Fibroblast of the aortic adventitia (primary cell): Measurements from ENCODE around the gene YAE1. TPM values are rescaled to one million over a fixed set of nuclear protein-coding genes. Genes with fewer than 3 reads are reported as not detected.

Experiments
- DNase-seq: peaks from one replicate; pipeline ENCODE4 v3.0.0-alpha.2; 2010; ENCODE audit warnings: low read depth
- H3K4me3 ChIP-seq: 2 replicates; pipeline ENCODE4 v1.5.1; 2011; ENCODE audit warnings: low read depth, mild to moderate bottlenecking, control low read depth, low read length, moderate library complexity
- CTCF ChIP-seq: IDR thresholded peaks from 2 replicates; pipeline ENCODE4 v1.5.1; 2011; ENCODE audit warnings: mild to moderate bottlenecking, low read length, control low read depth, inconsistent platforms; ENCODE audit not compliant: insufficient read depth
- total RNA-seq: library from RNA; depleted of rRNA; stranded (reverse); fragments of >200 nt; gene quantifications from 2 replicates; pipeline ENCODE4 v1.2.3, GENCODE V29; 2012; ENCODE audit warnings: low replicate concordance

YAE1 gene
- total RNA-seq, 1 donor = 41.9 TPM

GRCh38 chr7:39527951-39528350 lies 38.3 kb upstream of the YAE1 start:
- H3K4me3 ChIP-seq = no peak overlapping the region
- TF ChIP-seq CTCF = no peak
- peak; percentile 17 for DNase-seq

GRCh38 chr7:39528849-39529248 lies 37.4 kb upstream of the YAE1 start:
- H3K4me3 ChIP-seq = no peak overlapping the region
- no peak for DNase-seq
- TF ChIP-seq CTCF = no peak

GRCh38 chr7:39529582-39529981 lies 36.6 kb upstream of the YAE1 start:
- no peak overlapping the region for H3K4me3 ChIP-seq
- DNase-seq = no peak
- TF ChIP-seq CTCF = no peak

GRCh38 chr7:39530971-39531370 lies 35.2 kb upstream of the YAE1 start:
- H3K4me3 ChIP-seq = no peak overlapping the region
- no peak for DNase-seq
- no peak for TF ChIP-seq CTCF

- DNase-seq = no peak
- no peak for TF ChIP-seq CTCF
- no peak overlapping the region for H3K4me3 ChIP-seq
These were observed 34.4 kb upstream of the YAE1 start for GRCh38 chr7:39531818-39532217.

- H3K4me3 ChIP-seq = no peak overlapping the region
- no peak for DNase-seq
- TF ChIP-seq CTCF = no peak
These were observed 33.4 kb upstream of the YAE1 start for GRCh38 chr7:39532832-39533231.

- H3K4me3 ChIP-seq = no peak overlapping the region
- no peak for TF ChIP-seq CTCF
- DNase-seq = no peak
These were observed 31.6 kb upstream of the YAE1 start for GRCh38 chr7:39534599-39534998.
